ENCODE results near the gene PIK3CD.

DNA sequence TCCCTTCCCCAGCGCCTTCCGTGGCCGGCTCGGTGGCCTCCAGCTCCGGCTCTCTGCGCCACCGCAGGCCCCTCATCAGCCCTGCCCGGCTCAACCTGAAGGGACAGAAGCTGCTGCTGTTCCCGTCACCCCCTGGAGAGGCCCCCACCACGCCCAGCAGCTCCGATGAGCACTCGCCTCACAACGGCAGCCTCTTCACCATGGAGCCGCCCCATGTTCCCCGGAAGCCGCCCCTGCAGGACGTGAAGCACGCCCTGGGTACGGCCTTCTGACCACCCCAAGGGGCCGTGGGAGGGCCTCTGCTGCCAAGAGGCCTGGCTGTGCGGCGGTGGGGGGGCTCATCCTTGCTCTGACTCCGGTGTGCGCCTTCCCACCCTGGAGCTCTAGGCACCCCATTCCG is 41.0 kb upstream of the PIK3CD start:
- TF ChIP-seq POLR2A (IDR thresholded peaks at IDR 0.05): no peak
- TF ChIP-seq, protein P1, sequence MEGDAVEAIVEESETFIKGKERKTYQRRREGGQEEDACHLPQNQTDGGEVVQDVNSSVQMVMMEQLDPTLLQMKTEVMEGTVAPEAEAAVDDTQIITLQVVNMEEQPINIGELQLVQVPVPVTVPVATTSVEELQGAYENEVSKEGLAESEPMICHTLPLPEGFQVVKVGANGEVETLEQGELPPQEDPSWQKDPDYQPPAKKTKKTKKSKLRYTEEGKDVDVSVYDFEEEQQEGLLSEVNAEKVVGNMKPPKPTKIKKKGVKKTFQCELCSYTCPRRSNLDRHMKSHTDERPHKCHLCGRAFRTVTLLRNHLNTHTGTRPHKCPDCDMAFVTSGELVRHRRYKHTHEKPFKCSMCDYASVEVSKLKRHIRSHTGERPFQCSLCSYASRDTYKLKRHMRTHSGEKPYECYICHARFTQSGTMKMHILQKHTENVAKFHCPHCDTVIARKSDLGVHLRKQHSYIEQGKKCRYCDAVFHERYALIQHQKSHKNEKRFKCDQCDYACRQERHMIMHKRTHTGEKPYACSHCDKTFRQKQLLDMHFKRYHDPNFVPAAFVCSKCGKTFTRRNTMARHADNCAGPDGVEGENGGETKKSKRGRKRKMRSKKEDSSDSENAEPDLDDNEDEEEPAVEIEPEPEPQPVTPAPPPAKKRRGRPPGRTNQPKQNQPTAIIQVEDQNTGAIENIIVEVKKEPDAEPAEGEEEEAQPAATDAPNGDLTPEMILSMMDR (IDR thresholded peaks at IDR 0.05): no peak
